OCI-LY1 (cell line): ENCODE measurements around the gene SPATA20.

ENCODE experiments used
- CTCF ChIP-seq: fragments of 200-600 bp; sonication (generic), shearing (Covaris generic); IDR thresholded peaks from 2 replicates; pipeline ENCODE4 v1.5.1; 2017; ENCODE audit warnings: mild to moderate bottlenecking, antibody characterized with exemption, low read length, moderate library complexity, mixed read lengths
- EZH2 ChIP-seq: fragments of 200-600 bp; sonication (generic), shearing (Covaris generic); IDR thresholded peaks from 2 replicates; pipeline ENCODE4 v1.8.0; 2017; ENCODE audit warnings: borderline replicate concordance, mixed run types, mild to moderate bottlenecking, antibody characterized with exemption, low read length, moderate library complexity, mixed read lengths

GRCh38 chr17:50560185-50560824, 13.3 kb downstream of the SPATA20 start, which contains the start of gene CACNA1G:
- TF ChIP-seq CTCF (no peak), EZH2 (no peak)
